ENCODE results near the gene PLAC1. TPM values are rescaled to one million over a fixed set of nuclear protein-coding genes. Genes with fewer than 3 reads are reported as not detected.
A peak's percentile ranks its signal among the peaks of the same experiment; 100 is the strongest.

The PLAC1 gene
- total RNA-seq, 2 donors from 2014 or later = not detected

DNA sequence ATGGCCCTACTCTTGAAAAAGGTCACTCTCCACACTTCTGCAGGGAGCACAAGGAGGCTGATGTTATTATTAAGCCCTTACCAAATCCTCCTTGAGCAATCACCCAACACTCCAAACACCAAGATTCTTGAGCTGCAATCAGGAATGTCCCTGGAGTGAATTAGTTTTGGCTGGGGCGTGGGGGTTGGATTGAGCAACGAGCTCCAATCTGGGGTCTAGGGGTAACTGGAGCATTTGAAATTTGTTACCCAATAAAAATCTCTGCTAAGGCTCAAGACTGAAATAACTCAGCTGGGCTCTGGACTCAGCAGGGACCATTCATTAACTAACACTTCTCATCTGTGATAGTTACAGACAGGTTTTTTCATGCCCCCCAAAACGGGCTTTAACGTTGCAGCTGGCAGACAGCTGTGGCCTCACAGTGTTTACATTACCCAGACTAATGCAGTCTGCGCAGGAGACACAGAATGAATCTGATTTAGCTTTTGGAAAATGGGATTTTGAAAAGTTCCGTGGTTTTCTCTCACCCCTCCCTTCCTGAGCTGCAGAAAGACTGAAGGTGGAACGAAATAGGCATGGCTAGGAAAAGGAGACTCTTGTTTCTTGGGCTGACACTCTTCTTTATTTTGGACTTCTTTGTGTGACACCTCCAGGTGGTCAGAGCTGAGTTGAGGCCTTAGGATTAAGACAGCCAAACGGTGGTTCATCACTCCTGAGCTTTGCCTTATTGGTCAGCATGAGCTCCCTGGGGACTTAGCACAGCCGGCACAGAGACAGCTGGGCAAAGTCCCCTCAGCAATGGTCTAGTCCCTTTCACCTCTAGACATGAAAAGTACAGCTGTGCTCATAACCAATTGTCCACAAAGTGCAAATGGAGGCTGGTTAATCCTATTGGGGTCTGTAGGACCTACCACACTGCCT, 26.6 kb downstream of the PLAC1 start:
- TF ChIP-seq, protein P1, sequence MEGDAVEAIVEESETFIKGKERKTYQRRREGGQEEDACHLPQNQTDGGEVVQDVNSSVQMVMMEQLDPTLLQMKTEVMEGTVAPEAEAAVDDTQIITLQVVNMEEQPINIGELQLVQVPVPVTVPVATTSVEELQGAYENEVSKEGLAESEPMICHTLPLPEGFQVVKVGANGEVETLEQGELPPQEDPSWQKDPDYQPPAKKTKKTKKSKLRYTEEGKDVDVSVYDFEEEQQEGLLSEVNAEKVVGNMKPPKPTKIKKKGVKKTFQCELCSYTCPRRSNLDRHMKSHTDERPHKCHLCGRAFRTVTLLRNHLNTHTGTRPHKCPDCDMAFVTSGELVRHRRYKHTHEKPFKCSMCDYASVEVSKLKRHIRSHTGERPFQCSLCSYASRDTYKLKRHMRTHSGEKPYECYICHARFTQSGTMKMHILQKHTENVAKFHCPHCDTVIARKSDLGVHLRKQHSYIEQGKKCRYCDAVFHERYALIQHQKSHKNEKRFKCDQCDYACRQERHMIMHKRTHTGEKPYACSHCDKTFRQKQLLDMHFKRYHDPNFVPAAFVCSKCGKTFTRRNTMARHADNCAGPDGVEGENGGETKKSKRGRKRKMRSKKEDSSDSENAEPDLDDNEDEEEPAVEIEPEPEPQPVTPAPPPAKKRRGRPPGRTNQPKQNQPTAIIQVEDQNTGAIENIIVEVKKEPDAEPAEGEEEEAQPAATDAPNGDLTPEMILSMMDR (IDR thresholded peaks at IDR 0.05) = no peak
- Histone ChIP-seq H3K4me3 (no peak overlapping the region), H3K9me3 (no peaks in the 10 kb centered on the region), H3K4me1 (no peaks in the 10 kb centered on the region), H3K27ac (no peak overlapping the region), H3K36me3 (no peaks in the 10 kb centered on the region), H3K27me3 (no peaks in the 10 kb centered on the region), H3K9ac (ENCODE audit: low read depth in 2 of 2, low read length in 2 of 2) (no peak overlapping the region)
- intact Hi-C loops (cut with DNase I) = no loop called here
- peak; percentile 21 for DNase-seq

DNA sequence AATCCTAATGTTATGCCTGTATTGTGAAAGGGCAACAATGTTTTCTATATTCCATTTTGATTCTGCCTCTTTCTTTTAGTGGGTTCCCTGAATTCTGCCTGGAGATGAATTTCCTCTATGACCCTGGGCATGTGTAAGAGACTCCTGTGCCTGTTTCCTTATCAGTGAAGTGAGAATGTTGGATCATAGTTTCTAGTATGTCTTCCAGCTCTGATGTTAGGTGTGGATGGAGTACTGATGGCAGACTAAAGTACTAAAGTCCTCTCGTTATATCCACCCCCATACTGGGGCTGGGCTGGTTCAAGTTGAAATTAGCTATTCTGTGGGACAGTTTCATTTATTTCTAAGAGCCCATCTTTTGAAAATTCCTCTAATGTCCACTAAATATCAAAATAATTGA, 29.6 kb downstream of the PLAC1 start:
- Histone ChIP-seq H3K9me3 (no peaks in the 10 kb centered on the region), H3K27me3 (peaks cover 2% of the 10 kb centered on the region), H3K27ac (no peak overlapping the region), H3K36me3 (no peaks in the 10 kb centered on the region), H3K4me1 (no peaks in the 10 kb centered on the region), H3K4me3 (no peak overlapping the region), H3K9ac (ENCODE audit: low read depth in 2 of 2, low read length in 2 of 2) (no peak overlapping the region)
- no peak for DNase-seq
- TF ChIP-seq, protein P1 (IDR thresholded peaks at IDR 0.05) = no peak
- intact Hi-C loops (cut with DNase I) = no loop called here

DNA sequence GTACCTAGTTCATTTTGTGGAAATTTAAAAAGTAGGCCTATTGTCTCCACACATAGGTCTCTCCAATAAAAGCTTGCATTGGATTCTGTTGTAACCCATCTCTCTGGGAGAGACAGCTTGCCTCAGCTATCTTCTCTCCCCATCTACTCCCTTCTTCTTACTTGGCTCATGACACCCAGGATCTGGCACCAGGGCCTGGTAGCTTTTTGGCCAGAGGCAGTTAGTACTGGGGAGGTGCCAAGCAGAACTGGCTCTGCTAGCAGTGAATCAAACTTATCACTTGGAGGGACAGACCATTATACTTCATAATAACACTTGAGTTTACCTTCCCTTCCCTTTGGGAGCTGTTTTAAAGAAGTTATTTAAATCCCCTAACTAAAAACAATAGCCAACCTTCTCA, 31.8 kb downstream of the PLAC1 start:
- Histone ChIP-seq H3K9me3 (no peaks in the 10 kb centered on the region), H3K4me3 (no peak overlapping the region), H3K27ac (no peak overlapping the region), H3K4me1 (no peaks in the 10 kb centered on the region), H3K27me3 (peaks cover 8% of the 10 kb centered on the region), H3K9ac (ENCODE audit: low read depth in 2 of 2, low read length in 2 of 2) (no peak overlapping the region), H3K36me3 (no peaks in the 10 kb centered on the region)
- DNase-seq = no peak
- intact Hi-C loops (cut with DNase I) = no loop called here
- TF ChIP-seq, protein P1 (IDR thresholded peaks at IDR 0.05) = no peak

DNA sequence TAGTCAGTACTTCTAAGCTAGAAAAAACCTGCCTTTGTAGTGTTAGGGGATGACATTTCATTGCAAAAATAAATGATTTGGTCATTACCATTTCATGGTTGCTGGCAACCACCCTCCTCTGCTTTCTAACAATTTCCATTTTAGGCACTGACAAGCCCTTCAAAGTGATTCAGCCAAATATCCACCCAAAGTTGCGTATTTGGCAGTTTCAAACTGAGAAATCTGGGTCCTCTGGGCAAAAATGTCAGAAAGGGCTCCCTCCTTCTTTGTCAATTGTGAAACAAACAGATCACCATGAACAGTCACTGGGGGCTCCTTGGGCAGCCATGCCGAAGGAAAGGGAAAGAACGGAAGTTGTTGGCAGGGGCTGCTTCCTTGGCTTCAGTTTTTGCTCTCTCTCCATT, 33.0 kb downstream of the PLAC1 start:
- Histone ChIP-seq H3K27me3 (peaks cover 8% of the 10 kb centered on the region), H3K9ac (ENCODE audit: low read depth in 2 of 2, low read length in 2 of 2) (no peak overlapping the region), H3K36me3 (no peaks in the 10 kb centered on the region), H3K4me3 (no peak overlapping the region), H3K9me3 (no peaks in the 10 kb centered on the region), H3K27ac (no peak overlapping the region), H3K4me1 (no peaks in the 10 kb centered on the region)
- DNase-seq = no peak
- TF ChIP-seq, protein P1 (IDR thresholded peaks at IDR 0.05) = no peak
- intact Hi-C loops (cut with DNase I) = no loop called here

DNA sequence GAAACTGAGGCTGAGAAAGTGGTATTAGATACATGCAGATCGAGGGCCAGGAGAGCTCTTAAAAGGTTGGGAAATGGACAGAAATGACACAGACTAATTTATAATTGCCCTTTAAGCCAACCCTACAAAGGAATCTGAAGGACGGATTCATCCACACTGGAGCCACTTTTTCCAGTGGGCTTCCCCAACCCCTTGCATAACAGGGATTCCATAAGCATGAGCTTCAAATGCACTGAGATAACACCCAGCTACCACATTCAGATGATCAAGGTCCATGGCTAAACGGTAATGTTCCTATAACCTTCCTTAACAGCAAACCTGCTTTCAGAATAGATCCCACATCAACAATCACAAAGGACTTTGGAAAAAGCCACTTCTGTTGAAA, 34.2 kb downstream of the PLAC1 start:
- no peaks in the 10 kb centered on the region for H3K4me1 ChIP-seq
- intact Hi-C loops (cut with DNase I) = no loop called here
- DNase-seq = no peak
- H3K27me3 ChIP-seq = peaks cover 8% of the 10 kb centered on the region
- H3K9ac ChIP-seq (ENCODE audit: low read depth in 2 of 2, low read length in 2 of 2) = no peak overlapping the region
- no peak overlapping the region for H3K4me3 ChIP-seq
- H3K27ac ChIP-seq = no peak overlapping the region
- no peaks in the 10 kb centered on the region for H3K36me3 ChIP-seq
- TF ChIP-seq, protein P1 (IDR thresholded peaks at IDR 0.05) = no peak
- no peaks in the 10 kb centered on the region for H3K9me3 ChIP-seq

Data from colonic mucosa (tissue), 4 donors.